ENCODE data around the gene GCAT. TPM values are rescaled to one million over a fixed set of nuclear protein-coding genes. Genes with fewer than 3 reads are reported as not detected.
A peak's percentile ranks its signal among the peaks of the same experiment; 100 is the strongest.

The GCAT gene
- total and polyA plus RNA-seq, 2 of the 4 experiments (the other 2 are of a cell fraction), result 20.6 to 32.3 TPM

- POLR2A ChIA-PET (ENCODE audit: unreplicated experiment), result no interaction called here
- H3K23ac ChIP-seq (ENCODE audit: low read depth, low read length), result no peak overlapping the region
- 85% methylated on average over 8 of the region's 10 CpGs; no CpG with 5 or more reads in 1 of the 2 experiments for WGBS, 2 experiments (ENCODE audit: extremely low coverage in 2 of 2, insufficient read length in 1 of 2)
- dilution Hi-C loops (cut with HindIII; ENCODE audit: low sequenced_read_pairs, unreplicated experiment), result no loop called here
- BruUV-seq (replicated peaks), result no TSS peak
- no peak overlapping the region for H2BK20ac ChIP-seq (ENCODE audit: low read depth, low read length)
- peaks cover 29 to 90% of the 10 kb centered on the region in 2 experiments for H3K79me1 ChIP-seq (ENCODE audit: low read depth in 1 of 2, low read length in 2 of 2)
- H3K9me3 ChIP-seq (ENCODE audit: control insufficient read depth, insufficient read depth, low read length), result no peaks in the 10 kb centered on the region
- DNase-seq (no peak), ATAC-seq (ENCODE audit: low read depth) (no peak)
- peaks cover 21% of the 10 kb centered on the region for H4K20me1 ChIP-seq (ENCODE audit: insufficient read depth, low read length)
- H3K9me1 ChIP-seq (ENCODE audit: insufficient read depth, low read length), result peaks cover 15% of the 10 kb centered on the region
- H3K27me3 ChIP-seq (ENCODE audit: control insufficient read depth, insufficient read depth, low read length), result no peaks in the 10 kb centered on the region
- no peak overlapping the region for H4K91ac ChIP-seq (ENCODE audit: insufficient read depth, low read depth, low read length)
- no peak overlapping the region for H3K4me3 ChIP-seq (ENCODE audit: insufficient read depth, low read depth, low read length)
- no peak overlapping the region for H4K5ac ChIP-seq (ENCODE audit: low read depth, low read length)
- no peak overlapping the region for H3K4me2 ChIP-seq (ENCODE audit: low read depth, low read length)
- peaks cover 75% of the 10 kb centered on the region for H3K36me3 ChIP-seq (ENCODE audit: control insufficient read depth, insufficient read depth, low read length)
- no peak overlapping the region for H4K8ac ChIP-seq (ENCODE audit: low read depth in 2 of 2, low read length in 2 of 2)
- H3K4ac ChIP-seq (ENCODE audit: low read depth, low read length), result 0 out of 2 replicates have a peak overlapping the region, but pooled peaks have one; percentile 32
- CTCF ChIA-PET, result interaction anchor here (0.6 kb wide), 1 partner anchor 8 kb away, joined by 3 read pairs; no protein-coding TSS in a partner anchor
- TF ChIP-seq CTCF (conservative IDR thresholded peaks at IDR 0.05; ENCODE audit: low read depth, low read length) (no peak), BHLHE40 (IDR thresholded peaks at IDR 0.05; ENCODE audit: low read depth, low read length) (no peak), MXI1 (IDR thresholded peaks at IDR 0.05; ENCODE audit: borderline replicate concordance, low read depth, low read length) (no peak), MAFK (IDR thresholded peaks at IDR 0.05; ENCODE audit: low read depth, low read length) (no peak), RAD21 (IDR thresholded peaks at IDR 0.05; ENCODE audit: low read length) (no peak), NFE2L2 (IDR thresholded peaks at IDR 0.05; ENCODE audit: low read depth, low read length) (no peak), CEBPB (IDR thresholded peaks at IDR 0.05; ENCODE audit: low read depth, low read length) (no peak), USF2 (IDR thresholded peaks at IDR 0.05; ENCODE audit: low read depth, low read length) (no peak), RCOR1 (IDR thresholded peaks at IDR 0.05; ENCODE audit: insufficient replicate concordance, low read length) (no peak), POLR2A (IDR thresholded peaks at IDR 0.05; ENCODE audit: low read depth, low read length) (no peak), MAZ (IDR thresholded peaks at IDR 0.05; ENCODE audit: borderline replicate concordance, low read depth, low read length) (no peak), SMC3 (IDR thresholded peaks at IDR 0.05; ENCODE audit: low read depth, low read length) (no peak), ELK1 (IDR thresholded peaks at IDR 0.05; ENCODE audit: borderline replicate concordance, low read depth, low read length) (no peak), CHD1 (IDR thresholded peaks at IDR 0.05; ENCODE audit: low read depth, low read length) (no peak), FOS (IDR thresholded peaks at IDR 0.05; ENCODE audit: low read depth, low read length) (no peak), RFX5 (IDR thresholded peaks at IDR 0.05; ENCODE audit: low read depth, low read length) (no peak)
- peak overlapping the region; percentile 35 for H2AK9ac ChIP-seq (replicated peaks; ENCODE audit: low read depth, low read length, poor library complexity)
- in situ Hi-C loops (cut with MboI; ENCODE audit: low sequenced_read_pairs), result no loop called here
- no peak overlapping the region for H3K14ac ChIP-seq (replicated peaks; ENCODE audit: low read depth, low read length)
- H2BK15ac ChIP-seq (ENCODE audit: low read depth, low read length), result no peak overlapping the region; the same call in 2 of the 3 replicates
- H3K9ac ChIP-seq (ENCODE audit: low read depth, low read length), result no peak overlapping the region
- H3K56ac ChIP-seq (ENCODE audit: extremely low read depth, insufficient read depth, low read length), result no peak overlapping the region
- peaks cover 6% of the 10 kb centered on the region; the same call in 1 of the 2 replicates for H3K4me1 ChIP-seq (ENCODE audit: control insufficient read depth, insufficient read depth, low read length)
- intact Hi-C loops (cut with micrococcal nuclease), result no loop called here
- H2AFZ ChIP-seq (replicated peaks; ENCODE audit: low read length, poor library complexity), result no peak overlapping the region
- H2AK5ac ChIP-seq (ENCODE audit: low read depth, low read length), result no peak overlapping the region
- no peak overlapping the region for H3K18ac ChIP-seq (ENCODE audit: low read depth, low read length)
- no peak overlapping the region for H3K27ac ChIP-seq (ENCODE audit: insufficient read depth, low read length)
- H2BK5ac ChIP-seq (ENCODE audit: low read depth, low read length, poor library complexity, severe bottlenecking), result no peak overlapping the region
- no peak overlapping the region for H2BK120ac ChIP-seq (ENCODE audit: low read depth, low read length)
These were observed 49.0 kb upstream of the GCAT start for GRCh38 chr22:37758694-37759093.

All from IMR-90 (cell line).